ENCODE data around the gene DHX15. TPM values are rescaled to one million over a fixed set of nuclear protein-coding genes. Genes with fewer than 3 reads are reported as not detected.
A peak's percentile ranks its signal among the peaks of the same experiment; 100 is the strongest.

DHX15 gene
- total RNA-seq, 1 experiment from 2014 or later = 287 TPM

DNA sequence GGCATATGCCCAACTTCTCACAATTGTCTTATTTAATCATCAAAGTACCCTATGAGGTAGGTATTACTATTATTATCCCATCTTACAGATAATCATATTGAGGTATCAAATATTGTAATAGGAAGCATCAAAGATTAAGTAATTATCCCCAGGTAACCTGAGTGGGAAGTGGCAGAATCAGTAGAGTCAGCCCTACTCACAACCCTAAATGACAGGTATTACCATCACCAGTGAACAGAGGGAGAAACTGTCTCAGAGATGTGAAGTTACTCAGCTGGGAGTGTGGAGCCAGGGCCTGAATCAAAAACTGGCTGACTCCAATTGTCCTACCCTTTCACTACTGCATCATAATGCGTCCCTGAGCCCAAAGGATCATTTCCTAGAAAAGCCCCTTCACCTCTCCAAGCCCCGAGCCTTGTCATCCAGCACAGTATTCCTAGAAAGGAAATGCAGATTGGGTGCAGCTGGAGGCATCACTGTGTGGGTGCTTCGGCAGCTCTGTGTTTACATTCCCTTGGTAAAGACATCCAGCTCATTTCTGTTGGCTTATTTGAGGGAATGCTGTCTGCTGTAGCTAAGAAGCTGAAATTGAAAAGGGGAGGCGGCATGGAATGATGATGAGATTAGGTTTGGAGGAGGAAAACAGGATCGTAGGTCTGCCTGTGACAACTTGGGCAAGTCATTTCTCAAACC lies 72.8 kb downstream of the DHX15 start:
- H3K4me2 ChIP-seq (ENCODE audit: insufficient read depth, insufficient read length, low read length) = no peak overlapping the region
- peak; percentile 63 for DNase-seq
- H3K23ac ChIP-seq (ENCODE audit: insufficient read length, low read depth, low read length) = no peak overlapping the region
- no peak overlapping the region for H4K5ac ChIP-seq (ENCODE audit: insufficient read length, low read depth, low read length)
- H3K27me3 Mint-ChIP-seq (ENCODE audit: low read depth) = no peaks in the 10 kb centered on the region
- H3K18ac ChIP-seq (ENCODE audit: insufficient read length, low read depth, low read length) = no peak overlapping the region
- H3K56ac ChIP-seq (ENCODE audit: insufficient read length, low read depth, low read length) = no peak overlapping the region
- H3K79me2 ChIP-seq (ENCODE audit: insufficient read depth, low read length) = no peaks in the 10 kb centered on the region
- H3K27ac Mint-ChIP-seq = peak overlapping the region in 2 of 3 experiments; percentile 79 to 89; a peak in 4 of 7 replicates
- H3K4me1 ChIP-seq (ENCODE audit: insufficient read depth, low read length) = peaks cover 10% of the 10 kb centered on the region; the same call in 1 of the 2 replicates
- no peak overlapping the region for H3K14ac ChIP-seq (ENCODE audit: insufficient read depth, low read length)
- no CpG with 5 or more reads among the region's 5 CpGs for WGBS (ENCODE audit: extremely low coverage, insufficient read length, low lambda C conversion rate)
- no peak overlapping the region for H3K9ac ChIP-seq (ENCODE audit: extremely low read depth, insufficient read length, low read length)
- no peak overlapping the region for H4K8ac ChIP-seq (replicated peaks; ENCODE audit: insufficient read length, low read depth, low read length)
- TF ChIP-seq, protein P1, sequence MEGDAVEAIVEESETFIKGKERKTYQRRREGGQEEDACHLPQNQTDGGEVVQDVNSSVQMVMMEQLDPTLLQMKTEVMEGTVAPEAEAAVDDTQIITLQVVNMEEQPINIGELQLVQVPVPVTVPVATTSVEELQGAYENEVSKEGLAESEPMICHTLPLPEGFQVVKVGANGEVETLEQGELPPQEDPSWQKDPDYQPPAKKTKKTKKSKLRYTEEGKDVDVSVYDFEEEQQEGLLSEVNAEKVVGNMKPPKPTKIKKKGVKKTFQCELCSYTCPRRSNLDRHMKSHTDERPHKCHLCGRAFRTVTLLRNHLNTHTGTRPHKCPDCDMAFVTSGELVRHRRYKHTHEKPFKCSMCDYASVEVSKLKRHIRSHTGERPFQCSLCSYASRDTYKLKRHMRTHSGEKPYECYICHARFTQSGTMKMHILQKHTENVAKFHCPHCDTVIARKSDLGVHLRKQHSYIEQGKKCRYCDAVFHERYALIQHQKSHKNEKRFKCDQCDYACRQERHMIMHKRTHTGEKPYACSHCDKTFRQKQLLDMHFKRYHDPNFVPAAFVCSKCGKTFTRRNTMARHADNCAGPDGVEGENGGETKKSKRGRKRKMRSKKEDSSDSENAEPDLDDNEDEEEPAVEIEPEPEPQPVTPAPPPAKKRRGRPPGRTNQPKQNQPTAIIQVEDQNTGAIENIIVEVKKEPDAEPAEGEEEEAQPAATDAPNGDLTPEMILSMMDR (conservative IDR thresholded peaks at IDR 0.05) = no peak
- no peak overlapping the region for H3K4me3 Mint-ChIP-seq
- no peak overlapping the region for H3T11ph ChIP-seq (ENCODE audit: low read length)
- no peaks in the 10 kb centered on the region for H4K20me1 ChIP-seq (ENCODE audit: control insufficient read depth, insufficient read depth, insufficient read length)
- H3K4ac ChIP-seq (ENCODE audit: low read depth, low read length) = no peak overlapping the region
- H3K27ac ChIP-seq (ENCODE audit: insufficient read length, low read depth, low read length) = peak overlapping the region; percentile 34
- H3K36me3 Mint-ChIP-seq (ENCODE audit: insufficient read depth in 1 of 3, low read depth in 3 of 3) = peaks cover 15 to 38% (median 29%) of the 10 kb centered on the region in 3 experiments; a peak in 6 of 7 replicates
- no peaks in the 10 kb centered on the region for H3K23me2 ChIP-seq (ENCODE audit: insufficient read length, low read depth, low read length, poor library complexity, severe bottlenecking)
- H2AK5ac ChIP-seq (ENCODE audit: insufficient read length, low read length) = no peak overlapping the region
- H3K27me3 ChIP-seq (ENCODE audit: insufficient read depth, low read length) = 0 out of 2 replicates have a peak, but pooled peaks cover 2% of the 10 kb centered on the region
- H2AFZ ChIP-seq (ENCODE audit: low read length) = no peak overlapping the region
- no peaks in the 10 kb centered on the region for H3K9me3 ChIP-seq (ENCODE audit: control insufficient read depth, low read depth, low read length)
- H3K9me3 Mint-ChIP-seq = peaks cover 0 to 4% of the 10 kb centered on the region in 2 experiments; a peak in 2 of 5 replicates
- H2BK5ac ChIP-seq (ENCODE audit: insufficient read length, low read length) = no peak overlapping the region
- no peaks in the 10 kb centered on the region for H3K79me1 ChIP-seq (ENCODE audit: insufficient read depth, low read depth, low read length, poor library complexity, severe bottlenecking)
- no peak overlapping the region for H2BK15ac ChIP-seq (ENCODE audit: low read depth, low read length)
- H3K4me1 Mint-ChIP-seq = peaks cover 54 to 66% of the 10 kb centered on the region in 2 experiments
- H2BK20ac ChIP-seq (ENCODE audit: low read depth, low read length, poor library complexity, severe bottlenecking) = no peak overlapping the region
- H2BK120ac ChIP-seq (ENCODE audit: low read depth, low read length, poor library complexity, severe bottlenecking) = no peak overlapping the region
- no peak overlapping the region for H4K91ac ChIP-seq (ENCODE audit: insufficient read length, low read depth, low read length)
- no peak overlapping the region for H2BK12ac ChIP-seq (ENCODE audit: insufficient read length, low read depth, low read length)
